ENCODE data around the gene RAPGEF2.
"Not testable (repeated sequence)": the region's sequence is repeated elsewhere in the genome, so short reads cannot be mapped to it uniquely, and the experiment has no call there.

RAPGEF2 gene

DNA sequence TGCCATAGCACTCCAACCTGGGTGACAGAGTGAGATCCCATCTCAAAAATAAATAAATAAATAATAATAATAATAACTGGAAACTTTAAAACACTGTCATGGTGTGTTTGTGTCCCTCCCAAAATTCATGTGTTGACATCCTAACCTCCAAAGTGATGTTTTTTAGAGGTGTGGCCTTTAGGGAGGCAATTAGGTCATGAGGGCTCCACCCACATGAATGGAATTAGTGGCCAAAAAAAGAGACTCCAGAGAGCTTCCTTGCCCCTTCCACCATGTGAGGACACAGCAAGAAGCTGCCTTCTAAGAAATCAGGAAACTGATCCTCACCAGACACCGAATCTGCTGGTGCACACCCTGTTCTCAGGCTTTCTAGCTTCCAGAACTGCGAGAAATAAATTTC, 23.8 kb upstream of the RAPGEF2 start:
- no peak overlapping the region for H3K27ac ChIP-seq
- no peak for TF ChIP-seq ZFX (IDR thresholded peaks at IDR 0.05; ENCODE audit: borderline replicate concordance)
- TF ChIP-seq, protein P1, sequence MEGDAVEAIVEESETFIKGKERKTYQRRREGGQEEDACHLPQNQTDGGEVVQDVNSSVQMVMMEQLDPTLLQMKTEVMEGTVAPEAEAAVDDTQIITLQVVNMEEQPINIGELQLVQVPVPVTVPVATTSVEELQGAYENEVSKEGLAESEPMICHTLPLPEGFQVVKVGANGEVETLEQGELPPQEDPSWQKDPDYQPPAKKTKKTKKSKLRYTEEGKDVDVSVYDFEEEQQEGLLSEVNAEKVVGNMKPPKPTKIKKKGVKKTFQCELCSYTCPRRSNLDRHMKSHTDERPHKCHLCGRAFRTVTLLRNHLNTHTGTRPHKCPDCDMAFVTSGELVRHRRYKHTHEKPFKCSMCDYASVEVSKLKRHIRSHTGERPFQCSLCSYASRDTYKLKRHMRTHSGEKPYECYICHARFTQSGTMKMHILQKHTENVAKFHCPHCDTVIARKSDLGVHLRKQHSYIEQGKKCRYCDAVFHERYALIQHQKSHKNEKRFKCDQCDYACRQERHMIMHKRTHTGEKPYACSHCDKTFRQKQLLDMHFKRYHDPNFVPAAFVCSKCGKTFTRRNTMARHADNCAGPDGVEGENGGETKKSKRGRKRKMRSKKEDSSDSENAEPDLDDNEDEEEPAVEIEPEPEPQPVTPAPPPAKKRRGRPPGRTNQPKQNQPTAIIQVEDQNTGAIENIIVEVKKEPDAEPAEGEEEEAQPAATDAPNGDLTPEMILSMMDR (IDR thresholded peaks at IDR 0.05) = no peak

DNA sequence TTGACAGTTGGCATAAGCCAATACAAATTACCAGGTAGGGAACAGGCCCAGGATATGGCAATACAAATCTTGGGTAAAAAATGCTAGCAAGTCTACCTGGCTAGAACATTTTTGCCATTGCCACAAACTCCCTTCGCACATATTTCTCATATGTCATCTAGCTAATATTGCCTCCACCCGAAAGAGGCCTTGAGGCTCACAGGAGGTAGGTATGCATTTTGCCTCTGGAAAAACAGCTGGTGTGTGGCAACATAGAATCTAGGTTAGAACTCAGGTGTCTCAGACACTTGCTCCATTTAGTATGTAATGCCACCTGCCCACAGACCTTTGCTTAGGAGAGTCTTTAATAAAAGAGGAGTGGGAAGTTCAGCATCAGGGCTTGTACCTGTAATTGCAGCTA, 16.3 kb upstream of the RAPGEF2 start:
- H3K27ac ChIP-seq = no peak overlapping the region
- no peak for TF ChIP-seq ZFX (IDR thresholded peaks at IDR 0.05; ENCODE audit: borderline replicate concordance)
- TF ChIP-seq, protein P1 (IDR thresholded peaks at IDR 0.05) = no peak

DNA sequence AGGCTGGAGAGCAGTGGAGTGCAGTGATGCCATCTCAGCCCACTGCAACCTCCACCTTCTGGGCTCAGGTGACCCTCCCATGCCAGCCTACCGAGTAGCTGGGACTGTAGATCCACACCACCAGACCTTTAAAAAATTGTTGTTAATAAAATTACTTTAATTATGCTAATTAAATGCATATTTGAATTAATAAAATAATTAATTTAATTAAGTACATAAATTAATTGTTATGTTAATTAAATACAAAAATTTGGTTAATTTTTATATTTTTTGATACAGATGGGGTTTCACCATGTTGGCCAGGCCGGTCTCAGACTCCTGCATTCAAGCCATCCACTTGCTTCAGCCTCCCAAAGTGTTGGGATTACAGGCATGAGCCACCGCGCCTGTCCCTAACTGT, 12.6 kb upstream of the RAPGEF2 start:
- TF ChIP-seq ZFX (IDR thresholded peaks at IDR 0.05; ENCODE audit: borderline replicate concordance) = no peak
- TF ChIP-seq, protein P1 (IDR thresholded peaks at IDR 0.05) = no peak
- H3K27ac ChIP-seq = no peak overlapping the region

DNA sequence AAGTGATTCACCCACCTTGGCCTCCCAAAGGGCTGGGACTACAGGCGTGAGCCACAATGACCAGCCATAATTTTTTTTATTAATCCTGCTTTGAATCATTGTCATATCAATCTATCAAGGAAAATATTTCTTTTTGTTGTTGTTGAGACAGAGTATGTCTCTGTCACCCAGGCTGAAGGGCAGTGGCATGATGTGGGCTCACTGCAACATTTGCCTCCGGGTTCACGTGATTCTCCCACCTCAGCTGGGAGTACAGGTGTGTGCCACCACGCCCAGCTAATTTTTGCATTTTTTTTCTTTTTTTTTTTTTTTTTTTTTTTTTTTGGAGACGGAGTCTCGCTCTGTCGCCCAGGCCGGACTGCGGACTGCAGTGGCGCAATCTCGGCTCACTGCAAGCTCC, 8.7 kb upstream of the RAPGEF2 start:
- not testable (repeated sequence) for H3K27ac ChIP-seq

DNA sequence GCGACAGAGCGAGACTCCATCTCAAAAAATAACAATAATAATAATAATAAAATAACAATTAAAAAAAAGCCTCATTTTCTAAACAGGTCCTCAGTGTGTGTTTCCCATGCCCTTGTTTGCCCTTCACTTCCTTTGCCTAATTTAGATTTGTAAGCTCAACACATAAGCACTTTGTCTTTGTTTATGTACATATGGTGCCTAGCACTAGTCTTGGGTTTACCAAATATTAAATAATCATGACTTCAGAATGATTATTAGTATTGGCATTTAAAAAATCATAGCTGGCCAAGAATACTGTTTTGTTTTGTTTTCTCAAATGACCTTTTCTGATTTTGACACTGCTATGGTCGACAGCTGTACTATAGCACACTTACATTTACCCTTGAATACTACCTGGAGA, 6.4 kb upstream of the RAPGEF2 start:
- H3K27ac ChIP-seq = no peak overlapping the region
- TF ChIP-seq, protein P1 (IDR thresholded peaks at IDR 0.05) = no peak
- TF ChIP-seq ZFX (IDR thresholded peaks at IDR 0.05; ENCODE audit: borderline replicate concordance) = no peak

DNA sequence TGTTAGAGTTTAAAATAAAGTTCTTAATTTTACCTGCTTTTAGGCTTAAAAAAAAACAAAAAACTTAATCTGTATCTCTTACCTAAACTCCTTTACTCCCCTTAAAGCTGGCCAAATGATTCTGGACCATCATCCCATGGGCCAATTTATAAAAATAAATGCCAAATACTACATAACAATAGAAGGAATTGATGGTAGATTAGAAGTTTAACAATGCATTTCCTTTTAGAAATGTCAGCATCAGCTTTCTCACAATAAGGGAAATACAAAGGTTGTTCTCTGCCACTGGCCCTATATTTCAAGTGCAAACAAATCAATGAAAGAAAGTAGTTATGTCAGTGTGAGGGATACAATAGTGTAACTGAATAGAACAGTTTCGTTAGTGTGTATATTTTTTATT, 5.7 kb upstream of the RAPGEF2 start:
- no peak overlapping the region for H3K27ac ChIP-seq
- TF ChIP-seq, protein P1 (IDR thresholded peaks at IDR 0.05) = no peak
- no peak for TF ChIP-seq ZFX (IDR thresholded peaks at IDR 0.05; ENCODE audit: borderline replicate concordance)

DNA sequence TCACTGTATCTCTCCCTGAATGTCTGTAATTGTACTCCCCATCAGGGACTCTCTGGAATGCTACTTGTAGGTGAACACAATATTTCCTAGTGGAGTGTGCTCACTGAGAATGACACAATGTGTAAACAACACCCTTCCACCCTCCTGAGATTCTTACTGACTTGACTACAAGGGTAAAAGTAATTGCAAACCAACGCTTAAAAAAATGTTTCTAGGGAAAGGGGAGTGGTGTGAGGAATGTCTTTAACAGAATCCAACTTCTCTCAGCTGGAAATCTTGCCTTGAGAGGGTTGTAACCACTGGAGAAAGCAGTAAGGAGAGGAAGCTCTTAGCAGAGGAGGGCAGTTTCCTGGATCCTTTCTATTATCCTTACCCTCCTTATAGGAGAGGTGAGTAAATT, 5.1 kb upstream of the RAPGEF2 start:
- no peak overlapping the region; the same call in 1 of the 2 replicates for H3K27ac ChIP-seq
- no peak for TF ChIP-seq ZFX (IDR thresholded peaks at IDR 0.05; ENCODE audit: borderline replicate concordance)
- TF ChIP-seq, protein P1 (IDR thresholded peaks at IDR 0.05) = no peak

DNA sequence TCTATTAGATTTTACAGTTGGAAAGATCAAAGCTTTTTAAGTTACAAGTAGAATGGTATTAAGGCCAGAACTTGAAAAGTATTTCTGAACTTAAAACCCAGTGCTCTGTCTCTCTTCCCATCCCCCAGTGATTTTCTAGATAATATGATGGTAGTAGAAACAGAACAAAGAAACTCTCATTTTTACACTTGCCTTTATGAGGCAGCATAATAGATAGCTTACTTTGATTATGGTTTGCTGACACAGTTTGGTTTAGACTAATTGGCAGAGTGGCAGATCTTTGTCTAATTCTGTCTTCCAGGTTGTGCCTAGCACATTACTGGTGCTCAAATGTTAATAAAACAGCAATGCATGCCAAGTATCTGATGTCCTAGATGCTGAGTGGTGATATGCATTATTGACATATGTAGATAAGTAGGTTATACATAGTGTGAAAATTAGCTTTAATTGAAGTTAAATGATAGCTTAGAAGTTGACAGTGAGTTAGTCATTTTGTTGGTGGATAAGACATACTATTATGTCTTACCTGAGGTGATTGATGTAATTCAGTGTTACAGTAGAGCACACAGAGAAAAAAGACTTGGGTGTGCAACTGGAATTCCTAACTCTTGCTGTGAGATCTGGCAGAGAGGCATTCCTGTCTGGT, 4.3 kb upstream of the RAPGEF2 start:
- H3K27ac ChIP-seq = no peak overlapping the region; the same call in 1 of the 2 replicates
- TF ChIP-seq, protein P1 (IDR thresholded peaks at IDR 0.05) = no peak
- TF ChIP-seq ZFX (IDR thresholded peaks at IDR 0.05; ENCODE audit: borderline replicate concordance) = no peak

All from 22Rv1 (cell line).